ENCODE measurements around the gene KCNT1.
"Not testable (repeated sequence)": the region's sequence is repeated elsewhere in the genome, so short reads cannot be mapped to it uniquely, and the experiment has no call there.

Gene KCNT1

GRCh38 chr9:135701959-135702721 lies at the start of gene KCNT1:
TSS of gene KCNT1 (plus strand) at chr9:135702185. CDS start at chr9:135702259, 74 bp downstream.
- peak; percentile 8 to 45 (median 32) for DNase-seq (ENCODE audit: low read depth in 3 of 3)

GRCh38 chr9:135655317-135655716 lies 46.7 kb upstream of the KCNT1 start:
- no peak for DNase-seq (ENCODE audit: low read depth in 3 of 3)

- no peak for DNase-seq (ENCODE audit: low read depth in 3 of 3)
Measured at GRCh38 chr9:135657416-135657815, 44.6 kb upstream of the KCNT1 start.

GRCh38 chr9:135659252-135659651 lies 42.7 kb upstream of the KCNT1 start:
- DNase-seq (ENCODE audit: low read depth in 3 of 3) = no peak

GRCh38 chr9:135660407-135660806 lies 41.6 kb upstream of the KCNT1 start:
- no peak for DNase-seq (ENCODE audit: low read depth in 3 of 3)

GRCh38 chr9:135661816-135662560 lies 40.0 kb upstream of the KCNT1 start:
- no peak for DNase-seq (ENCODE audit: low read depth in 3 of 3)

GRCh38 chr9:135662758-135663450 lies 39.1 kb upstream of the KCNT1 start, which contains the start of gene LCN9:
TSS of gene LCN9 (plus strand) at chr9:135663309. CDS start at chr9:135663322, 13 bp downstream.
- no peak for DNase-seq (ENCODE audit: low read depth in 3 of 3)

- DNase-seq (ENCODE audit: low read depth in 3 of 3) = no peak
Measured at GRCh38 chr9:135663451-135663770, 38.6 kb upstream of the KCNT1 start.

GRCh38 chr9:135663857-135664256 lies 38.1 kb upstream of the KCNT1 start:
- DNase-seq (ENCODE audit: low read depth in 3 of 3) = no peak

GRCh38 chr9:135664266-135664665 lies 37.7 kb upstream of the KCNT1 start:
- DNase-seq (ENCODE audit: low read depth in 3 of 3) = no peak

GRCh38 chr9:135664801-135665794 lies 36.9 kb upstream of the KCNT1 start:
- no peak for DNase-seq (ENCODE audit: low read depth in 3 of 3)

- DNase-seq (ENCODE audit: low read depth in 3 of 3) = no peak
Measured at GRCh38 chr9:135665795-135666189, 36.2 kb upstream of the KCNT1 start.

- no peak for DNase-seq (ENCODE audit: low read depth in 3 of 3)
Measured at GRCh38 chr9:135666534-135667462, 35.2 kb upstream of the KCNT1 start.

- DNase-seq (ENCODE audit: low read depth in 3 of 3) = no peak
Measured at GRCh38 chr9:135667463-135668001, 34.5 kb upstream of the KCNT1 start.

GRCh38 chr9:135669018-135669417 lies 33.0 kb upstream of the KCNT1 start:
- DNase-seq (ENCODE audit: low read depth in 3 of 3) = not testable (repeated sequence)

- no peak for DNase-seq (ENCODE audit: low read depth in 3 of 3)
Measured at GRCh38 chr9:135669616-135670285, 32.2 kb upstream of the KCNT1 start.

- DNase-seq (ENCODE audit: low read depth in 3 of 3) = no peak
Measured at GRCh38 chr9:135670721-135671590, 31.0 kb upstream of the KCNT1 start.

GRCh38 chr9:135671591-135672041 lies 30.4 kb upstream of the KCNT1 start:
- no peak for DNase-seq (ENCODE audit: low read depth in 3 of 3)
